HEK293 (cell line): ENCODE results near the gene ASGR2.

ENCODE experiments used
- CTCF ChIA-PET: fragments of 350-600 bp; formaldehyde crosslinking; extraction: SDS; loops from one replicate; lab custom pipeline; 2021; ENCODE audit warnings: antibody characterized with exemption; lab: Yijun Ruan, JAX
- POLR2A ChIA-PET: fragments of 300-600 bp; formaldehyde crosslinking; extraction: SDS; loops from one replicate; lab custom pipeline; 2020; ENCODE audit warnings: antibody characterized with exemption, inconsistent platforms; lab: Yijun Ruan, JAX
- H3K27ac ChIP-seq: fragments of 200-500 bp; sonication (Bioruptor generic); 2 replicates; pipeline ENCODE4 v1.5.1; 2014; ENCODE audit warnings: low read depth, low read length, control low read depth, inconsistent platforms; ENCODE audit errors: extremely low read depth
- H3K36me3 ChIP-seq, 2 experiments: fragments of 200-500 bp in 1 of 2; sonication (Bioruptor generic) in 1 of 2; 1 replicate in 1 of 2; 2 replicates in 1 of 2; pipeline ENCODE4 v1.5.1; 2014 to 2017; ENCODE audit warnings: inconsistent platforms in 2 of 2, low read length in 2 of 2; ENCODE audit not compliant: control insufficient read depth in 2 of 2, insufficient read depth in 1 of 2
- H3K4me1 ChIP-seq: fragments of 200-500 bp; sonication (Bioruptor generic); 2 replicates; pipeline ENCODE4 v1.5.1; 2014; ENCODE audit warnings: mild to moderate bottlenecking, low read length, inconsistent platforms; ENCODE audit not compliant: control insufficient read depth, insufficient read depth
- H3K4me3 ChIP-seq: 2 replicates; pipeline ENCODE4 v1.5.1; 2011; ENCODE audit warnings: low read depth, mild to moderate bottlenecking, control low read depth, low read length, moderate library complexity
- H3K9me3 ChIP-seq: fragments of 200-500 bp; sonication (Bioruptor generic); 2 replicates; pipeline ENCODE4 v1.5.1; 2014; ENCODE audit warnings: low read depth, low read length, inconsistent platforms; ENCODE audit not compliant: control insufficient read depth, insufficient read depth
- FEZF1 ChIP-seq: fragments of 450-650 bp; formaldehyde crosslinking; IDR thresholded peaks from 2 replicates; pipeline ENCODE4 v1.5.1; 2016; ENCODE audit warnings: missing biosample characterization, missing genetic modification characterization
- MEIS1 ChIP-seq: sonication (generic); formaldehyde crosslinking; IDR thresholded peaks from 2 replicates; pipeline ENCODE4 v1.8.1; 2022; ENCODE audit warnings: missing genetic modification reagents, mild to moderate bottlenecking, borderline replicate concordance
- PRDM1 ChIP-seq: fragments of 450-650 bp; formaldehyde crosslinking; IDR thresholded peaks from 2 replicates; pipeline ENCODE4; 2016; ENCODE audit warnings: missing biosample characterization, missing genetic modification characterization
- SP2 ChIP-seq: fragments of 450-650 bp; formaldehyde crosslinking; IDR thresholded peaks from 2 replicates; pipeline ENCODE4 v1.5.1; 2016; ENCODE audit warnings: missing biosample characterization, missing genetic modification characterization
- ZBTB26 ChIP-seq: fragments of 450-650 bp; formaldehyde crosslinking; optimal IDR thresholded peaks from 2 replicates; pipeline ENCODE3; 2016; ENCODE audit warnings: missing biosample characterization, mild to moderate bottlenecking, missing genetic modification characterization
- ZEB2 ChIP-seq: fragments of 450-650 bp; formaldehyde crosslinking; IDR thresholded peaks from 2 replicates; pipeline ENCODE4 v1.5.1; 2016; ENCODE audit warnings: missing biosample characterization, missing genetic modification characterization
- ZIC2 ChIP-seq: fragments of 450-650 bp; formaldehyde crosslinking; IDR thresholded peaks from 2 replicates; pipeline ENCODE4 v1.5.1; 2016; ENCODE audit warnings: missing biosample characterization, missing genetic modification characterization
- ZNF138 ChIP-seq: fragments of 450-650 bp; formaldehyde crosslinking; IDR thresholded peaks from 2 replicates; pipeline ENCODE4 v1.5.1; 2016; ENCODE audit warnings: missing biosample characterization, missing genetic modification characterization, borderline replicate concordance
- ZNF146 ChIP-seq: fragments of 450-650 bp; formaldehyde crosslinking; IDR thresholded peaks from 2 replicates; pipeline ENCODE4 v1.5.1; 2016; ENCODE audit warnings: missing biosample characterization, missing genetic modification characterization
- ZNF148 ChIP-seq: fragments of 450-650 bp; formaldehyde crosslinking; IDR thresholded peaks from 2 replicates; pipeline ENCODE4 v1.5.0; 2017; ENCODE audit warnings: missing biosample characterization, missing genetic modification characterization, borderline replicate concordance
- ZNF157 ChIP-seq: fragments of 450-650 bp; formaldehyde crosslinking; IDR thresholded peaks from 2 replicates; pipeline ENCODE4 v1.5.1; 2016; ENCODE audit warnings: missing biosample characterization, missing genetic modification characterization
- ZNF175 ChIP-seq: fragments of 450-650 bp; formaldehyde crosslinking; IDR thresholded peaks from 2 replicates; pipeline ENCODE4 v1.5.1; 2016; ENCODE audit warnings: missing biosample characterization, missing genetic modification characterization
- ZNF184 ChIP-seq: fragments of 450-650 bp; IDR thresholded peaks from 2 replicates; pipeline ENCODE4 v1.5.1; 2018; ENCODE audit warnings: missing biosample characterization, mild to moderate bottlenecking, missing genetic modification characterization
- ZNF202 ChIP-seq: fragments of 450-650 bp; formaldehyde crosslinking; IDR thresholded peaks from 2 replicates; pipeline ENCODE4 v1.5.1; 2016; ENCODE audit warnings: missing biosample characterization, missing genetic modification characterization, borderline replicate concordance
- ZNF239 ChIP-seq: fragments of 450-650 bp; formaldehyde crosslinking; IDR thresholded peaks from 2 replicates; pipeline ENCODE4 v1.5.1; 2016; ENCODE audit warnings: missing biosample characterization, missing genetic modification characterization
- ZNF24 ChIP-seq: fragments of 450-650 bp; formaldehyde crosslinking; IDR thresholded peaks from 2 replicates; pipeline ENCODE4 v1.5.1; 2016; ENCODE audit warnings: missing biosample characterization, missing genetic modification characterization
- ZNF292 ChIP-seq: fragments of 450-650 bp; formaldehyde crosslinking; IDR thresholded peaks from 2 replicates; pipeline ENCODE4 v1.5.1; 2016; ENCODE audit warnings: low read depth, missing biosample characterization, missing genetic modification characterization, borderline replicate concordance
- ZNF302 ChIP-seq: fragments of 450-650 bp; formaldehyde crosslinking; IDR thresholded peaks from 2 replicates; pipeline ENCODE4 v1.5.1; 2016; ENCODE audit warnings: missing biosample characterization, missing genetic modification characterization, low read depth
- ZNF341 ChIP-seq: fragments of 450-650 bp; formaldehyde crosslinking; IDR thresholded peaks from 2 replicates; pipeline ENCODE4; 2016; ENCODE audit warnings: low read depth, missing biosample characterization, missing genetic modification characterization
- ZNF473 ChIP-seq: fragments of 450-650 bp; formaldehyde crosslinking; IDR thresholded peaks from 2 replicates; pipeline ENCODE4 v1.5.1; 2017; ENCODE audit warnings: missing biosample characterization, missing genetic modification characterization
- ZNF521 ChIP-seq: fragments of 450-650 bp; formaldehyde crosslinking; IDR thresholded peaks from 2 replicates; pipeline ENCODE4 v1.5.1; 2017; ENCODE audit warnings: missing biosample characterization, mild to moderate bottlenecking, missing genetic modification characterization
- ZNF530 ChIP-seq: fragments of 450-650 bp; formaldehyde crosslinking; IDR thresholded peaks from 2 replicates; pipeline ENCODE4 v1.5.1; 2016; ENCODE audit warnings: low read depth, missing biosample characterization, missing genetic modification characterization
- ZNF555 ChIP-seq: fragments of 450-650 bp; formaldehyde crosslinking; conservative IDR thresholded peaks from 2 replicates; pipeline ENCODE4 v1.5.1; 2017; ENCODE audit warnings: missing biosample characterization, mild to moderate bottlenecking, missing genetic modification characterization, inconsistent platforms
- ZNF580 ChIP-seq: fragments of 450-650 bp; formaldehyde crosslinking; IDR thresholded peaks from 2 replicates; pipeline ENCODE4 v1.5.1; 2016; ENCODE audit warnings: missing biosample characterization, missing genetic modification characterization
- ZNF596 ChIP-seq: fragments of 450-650 bp; IDR thresholded peaks from 2 replicates; pipeline ENCODE4 v1.5.0; 2018; ENCODE audit warnings: missing biosample characterization, mild to moderate bottlenecking, missing genetic modification characterization, moderate library complexity
- ZNF610 ChIP-seq: fragments of 450-650 bp; formaldehyde crosslinking; IDR thresholded peaks from 2 replicates; pipeline ENCODE4 v1.5.1; 2016; ENCODE audit warnings: missing biosample characterization, missing genetic modification characterization, borderline replicate concordance
- ZNF639 ChIP-seq: fragments of 450-650 bp; formaldehyde crosslinking; IDR thresholded peaks from 2 replicates; pipeline ENCODE4 v1.5.1; 2016; ENCODE audit warnings: missing biosample characterization, missing genetic modification characterization
- ZNF664 ChIP-seq: fragments of 450-650 bp; formaldehyde crosslinking; IDR thresholded peaks from 2 replicates; pipeline ENCODE4 v1.5.1; 2016; ENCODE audit warnings: missing biosample characterization, missing genetic modification characterization
- ZNF791 ChIP-seq: fragments of 450-650 bp; formaldehyde crosslinking; IDR thresholded peaks from 2 replicates; pipeline ENCODE4 v1.5.1; 2016; ENCODE audit warnings: missing biosample characterization, missing genetic modification characterization
- ZSCAN16 ChIP-seq: fragments of 450-650 bp; formaldehyde crosslinking; IDR thresholded peaks from 2 replicates; pipeline ENCODE4 v1.5.1; 2016; ENCODE audit warnings: missing biosample characterization, missing genetic modification characterization

The ASGR2 gene

GRCh38 chr17:7124923-7125322 is 10.3 kb upstream of the ASGR2 start:
- Histone ChIP-seq H3K4me3 (no peak overlapping the region), H3K27ac (no peak overlapping the region), H3K36me3 (no peaks in the 10 kb centered on the region), H3K4me1 (no peaks in the 10 kb centered on the region), H3K9me3 (no peaks in the 10 kb centered on the region)
- no peak for TF ChIP-seq ZIC2
- no peak for TF ChIP-seq ZNF292
- ChIA-PET POLR2A (interaction anchor here (0.5 kb wide), 1 partner anchor 141 kb away, joined by 4 read pairs; no protein-coding TSS in a partner anchor), CTCF (interaction anchor here (0.6 to 1.5 kb wide), 5 partner anchors 8 to 171 kb away, joined by 3 to 8 read pairs (median 4); no protein-coding TSS in a partner anchor)

- no peak overlapping the region for H3K27ac ChIP-seq
- TF ChIP-seq ZNF596 (tag by site-specific recombination), result no peak
- no peak for TF ChIP-seq ZNF184 (tag by site-specific recombination)
- no peak for TF ChIP-seq ZEB2
- TF ChIP-seq ZNF639, result no peak
- no peak for TF ChIP-seq ZNF239
- no peak for TF ChIP-seq ZNF138 (tag by site-specific recombination)
- no peak for TF ChIP-seq ZNF521
- TF ChIP-seq ZNF341 (tag by site-specific recombination), result no peak
- TF ChIP-seq MEIS1 (CRISPR knock-in tag), result no peak
- ChIA-PET CTCF (interaction anchor here (0.6 to 2.4 kb wide), 2 partner anchors 78 to 221 kb away, joined by 4 to 7 read pairs; no protein-coding TSS in a partner anchor), POLR2A (no interaction called here)
- no peaks in the 10 kb centered on the region for H3K9me3 ChIP-seq
- H3K4me1 ChIP-seq, result no peaks in the 10 kb centered on the region
- no peak overlapping the region for H3K4me3 ChIP-seq
- H3K36me3 ChIP-seq, result no peaks in the 10 kb centered on the region
Observed at GRCh38 chr17:7123844-7124243, 9.2 kb upstream of the ASGR2 start.

- POLR2A ChIA-PET, result no interaction called here
- no peak for TF ChIP-seq ZNF473 (tag by site-specific recombination)
- TF ChIP-seq ZNF610 (tag by site-specific recombination), result no peak
- TF ChIP-seq ZNF202 (tag by site-specific recombination), result no peak
- no peak for TF ChIP-seq ZNF664 (tag by site-specific recombination)
- TF ChIP-seq ZNF157, result no peak
- TF ChIP-seq ZSCAN16 (tag by site-specific recombination), result no peak
- TF ChIP-seq ZNF24 (tag by site-specific recombination), result no peak
- TF ChIP-seq ZNF175, result no peak
- no peak for TF ChIP-seq ZNF146 (tag by site-specific recombination)
- no peak for TF ChIP-seq SP2 (tag by site-specific recombination)
- TF ChIP-seq PRDM1 (tag by site-specific recombination), result no peak
- TF ChIP-seq ZNF530, result no peak
- no peak for TF ChIP-seq FEZF1 (tag by site-specific recombination)
- TF ChIP-seq ZNF791 (tag by site-specific recombination), result no peak
- no peak for TF ChIP-seq ZNF580 (tag by site-specific recombination)
- no peak for TF ChIP-seq ZNF555 (tag by site-specific recombination)
- no peak for TF ChIP-seq ZNF302 (tag by site-specific recombination)
- no peak for TF ChIP-seq ZBTB26 (tag by site-specific recombination)
- no peak for TF ChIP-seq ZNF148 (tag by site-specific recombination)
Observed at GRCh38 chr17:7122381-7122780, 7.8 kb upstream of the ASGR2 start.

More at GRCh38 chr17:7122381-7122780, 7.8 kb upstream of the ASGR2 start:
- Histone ChIP-seq H3K27ac (no peak overlapping the region), H3K4me3 (no peak overlapping the region), H3K9me3 (no peaks in the 10 kb centered on the region), H3K4me1 (no peaks in the 10 kb centered on the region), H3K36me3 (no peaks in the 10 kb centered on the region)
- CTCF ChIA-PET, result interaction anchor here (1.2 to 2.4 kb wide), 2 partner anchors 14 to 77 kb away, joined by 7 to 10 read pairs; no protein-coding TSS in a partner anchor
